Limb (tissue), 2 donors: Measurements from ENCODE around the gene IL17RE.
A peak's percentile ranks its signal among the peaks of the same experiment; 100 is the strongest.
"Not testable (repeated sequence)": the region's sequence is repeated elsewhere in the genome, so short reads cannot be mapped to it uniquely, and the experiment has no call there.

Experiments
- DNase-seq, 2 donors: peaks; one replicate each; pipeline ENCODE4 v3.0.0-alpha.2; 2016; ENCODE audit errors: extremely low spot score in 2 of 2

IL17RE gene

GRCh38 chr3:9902372-9903237, at the start of gene IL17RE:
TSS of gene IL17RE (plus strand) at chr3:9902848. CDS start at chr3:9902933, 85 bp downstream.
- peak in 1 of 2 donors; percentile 32 for DNase-seq

- DNase-seq, result not testable (repeated sequence)
These were observed 48.2 kb upstream of the IL17RE start for GRCh38 chr3:9854291-9854940.

GRCh38 chr3:9855594-9855993, 47.1 kb upstream of the IL17RE start:
- DNase-seq, result no peak

GRCh38 chr3:9859530-9860025, 43.1 kb upstream of the IL17RE start:
- DNase-seq, result no peak

GRCh38 chr3:9861201-9861600, 41.4 kb upstream of the IL17RE start:
- DNase-seq, result no peak

- DNase-seq, result no peak
These were observed 41.0 kb upstream of the IL17RE start for GRCh38 chr3:9861626-9862130.

GRCh38 chr3:9862391-9863057, 40.1 kb upstream of the IL17RE start:
- peak; percentile 10 to 66 for DNase-seq

GRCh38 chr3:9863058-9863772, 39.4 kb upstream of the IL17RE start:
- no peak for DNase-seq

GRCh38 chr3:9864200-9864927, 38.3 kb upstream of the IL17RE start:
- DNase-seq, result peak; percentile 67 to 87

GRCh38 chr3:9865125-9865637, 37.5 kb upstream of the IL17RE start:
- DNase-seq, result not testable (repeated sequence)

GRCh38 chr3:9866639-9867038, 36.0 kb upstream of the IL17RE start:
- no peak for DNase-seq

GRCh38 chr3:9867106-9867505, 35.5 kb upstream of the IL17RE start:
- DNase-seq, result no peak

GRCh38 chr3:9869955-9870354, 32.7 kb upstream of the IL17RE start:
- DNase-seq, result no peak

- DNase-seq, result no peak
These were observed 31.7 kb upstream of the IL17RE start for GRCh38 chr3:9870978-9871377.

GRCh38 chr3:9872067-9872466, 30.6 kb upstream of the IL17RE start:
- not testable (repeated sequence) for DNase-seq

GRCh38 chr3:9875448-9875847, 27.2 kb upstream of the IL17RE start:
- no peak for DNase-seq

- not testable (repeated sequence) for DNase-seq
These were observed 26.4 kb upstream of the IL17RE start for GRCh38 chr3:9876255-9876654.

GRCh38 chr3:9876991-9877390, 25.7 kb upstream of the IL17RE start:
- DNase-seq, result no peak

- DNase-seq, result no peak
These were observed 23.9 kb upstream of the IL17RE start for GRCh38 chr3:9878700-9879099.
